HEK293 (cell line): Measurements from ENCODE around the gene CDC37.
A peak's percentile ranks its signal among the peaks of the same experiment; 100 is the strongest.

Experiments used
- CTCF ChIA-PET: fragments of 350-600 bp; formaldehyde crosslinking; extraction: SDS; loops from one replicate; lab custom pipeline; 2021; ENCODE audit warnings: antibody characterized with exemption; lab: Yijun Ruan, JAX
- POLR2A ChIA-PET: fragments of 300-600 bp; formaldehyde crosslinking; extraction: SDS; loops from one replicate; lab custom pipeline; 2020; ENCODE audit warnings: antibody characterized with exemption, inconsistent platforms; lab: Yijun Ruan, JAX
- H3K27ac ChIP-seq: fragments of 200-500 bp; sonication (Bioruptor generic); 2 replicates; pipeline ENCODE4 v1.5.1; 2014; ENCODE audit warnings: low read depth, low read length, control low read depth, inconsistent platforms; ENCODE audit errors: extremely low read depth
- H3K36me3 ChIP-seq, 2 experiments: fragments of 200-500 bp in 1 of 2; sonication (Bioruptor generic) in 1 of 2; 1 replicate in 1 of 2; 2 replicates in 1 of 2; pipeline ENCODE4 v1.5.1; 2014 to 2017; ENCODE audit warnings: inconsistent platforms in 2 of 2, low read length in 2 of 2; ENCODE audit not compliant: control insufficient read depth in 2 of 2, insufficient read depth in 1 of 2
- H3K4me1 ChIP-seq: fragments of 200-500 bp; sonication (Bioruptor generic); 2 replicates; pipeline ENCODE4 v1.5.1; 2014; ENCODE audit warnings: mild to moderate bottlenecking, low read length, inconsistent platforms; ENCODE audit not compliant: control insufficient read depth, insufficient read depth
- H3K4me3 ChIP-seq: 2 replicates; pipeline ENCODE4 v1.5.1; 2011; ENCODE audit warnings: low read depth, mild to moderate bottlenecking, control low read depth, low read length, moderate library complexity
- H3K9me3 ChIP-seq: fragments of 200-500 bp; sonication (Bioruptor generic); 2 replicates; pipeline ENCODE4 v1.5.1; 2014; ENCODE audit warnings: low read depth, low read length, inconsistent platforms; ENCODE audit not compliant: control insufficient read depth, insufficient read depth
- AEBP2 ChIP-seq: fragments of 450-650 bp; formaldehyde crosslinking; IDR thresholded peaks from 2 replicates; pipeline ENCODE4 v1.5.1; 2016; ENCODE audit warnings: missing biosample characterization, missing genetic modification characterization, borderline replicate concordance
- EGR2 ChIP-seq: fragments of 450-650 bp; formaldehyde crosslinking; IDR thresholded peaks from 2 replicates; pipeline ENCODE4 v1.5.1; 2016; ENCODE audit warnings: low read depth, missing biosample characterization, missing genetic modification characterization
- GLI4 ChIP-seq: fragments of 450-650 bp; formaldehyde crosslinking; IDR thresholded peaks from 2 replicates; pipeline ENCODE4 v1.5.1; 2016; ENCODE audit warnings: missing biosample characterization, missing genetic modification characterization
- KLF10 ChIP-seq: fragments of 450-650 bp; IDR thresholded peaks from 2 replicates; pipeline ENCODE4 v1.5.1; 2018; ENCODE audit warnings: missing biosample characterization, mild to moderate bottlenecking, missing genetic modification characterization
- KLF8 ChIP-seq: fragments of 450-650 bp; formaldehyde crosslinking; IDR thresholded peaks from 2 replicates; pipeline ENCODE4 v1.5.1; 2016; ENCODE audit warnings: missing biosample characterization, missing genetic modification characterization
- MZF1 ChIP-seq: fragments of 450-650 bp; formaldehyde crosslinking; IDR thresholded peaks from 2 replicates; pipeline ENCODE4 v1.5.1; 2017; ENCODE audit warnings: missing biosample characterization, missing genetic modification characterization, borderline replicate concordance
- OVOL3 ChIP-seq: fragments of 450-650 bp; formaldehyde crosslinking; IDR thresholded peaks from 2 replicates; pipeline ENCODE4 v1.5.1; 2016; ENCODE audit warnings: missing biosample characterization, missing genetic modification characterization
- PRDM1 ChIP-seq: fragments of 450-650 bp; formaldehyde crosslinking; IDR thresholded peaks from 2 replicates; pipeline ENCODE4; 2016; ENCODE audit warnings: missing biosample characterization, missing genetic modification characterization
- REPIN1 ChIP-seq: fragments of 450-650 bp; formaldehyde crosslinking; IDR thresholded peaks from 2 replicates; pipeline ENCODE4 v1.5.1; 2017; ENCODE audit warnings: missing biosample characterization, missing genetic modification characterization, low read depth
- SALL2 ChIP-seq: fragments of 450-650 bp; formaldehyde crosslinking; IDR thresholded peaks from 2 replicates; pipeline ENCODE4 v1.5.0; 2017; ENCODE audit warnings: missing biosample characterization, mild to moderate bottlenecking, missing genetic modification characterization, borderline replicate concordance
- SP3 ChIP-seq: fragments of 450-650 bp; formaldehyde crosslinking; IDR thresholded peaks from 2 replicates; pipeline ENCODE4 v1.5.1; 2016; ENCODE audit warnings: missing biosample characterization, missing genetic modification characterization
- ZBTB10 ChIP-seq: fragments of 450-650 bp; formaldehyde crosslinking; IDR thresholded peaks from 2 replicates; pipeline ENCODE4 v1.5.1; 2016; ENCODE audit warnings: missing biosample characterization, missing genetic modification characterization
- ZBTB17 ChIP-seq: fragments of 450-650 bp; formaldehyde crosslinking; IDR thresholded peaks from 2 replicates; pipeline ENCODE4 v1.5.1; 2016; ENCODE audit warnings: missing biosample characterization, missing genetic modification characterization
- ZFHX2 ChIP-seq: fragments of 450-650 bp; formaldehyde crosslinking; conservative IDR thresholded peaks from 2 replicates; pipeline ENCODE4 v1.5.1; 2016; ENCODE audit warnings: missing biosample characterization, missing genetic modification characterization
- ZNF223 ChIP-seq: fragments of 450-650 bp; formaldehyde crosslinking; IDR thresholded peaks from 2 replicates; pipeline ENCODE4 v1.5.1; 2016; ENCODE audit warnings: missing biosample characterization, missing genetic modification characterization
- ZNF24 ChIP-seq: fragments of 450-650 bp; formaldehyde crosslinking; IDR thresholded peaks from 2 replicates; pipeline ENCODE4 v1.5.1; 2016; ENCODE audit warnings: missing biosample characterization, missing genetic modification characterization
- ZNF248 ChIP-seq: fragments of 450-650 bp; formaldehyde crosslinking; IDR thresholded peaks from 2 replicates; pipeline ENCODE4 v1.5.1; 2017; ENCODE audit warnings: missing biosample characterization, missing genetic modification characterization
- ZNF26 ChIP-seq: fragments of 450-650 bp; formaldehyde crosslinking; IDR thresholded peaks from 2 replicates; pipeline ENCODE4 v1.5.1; 2016; ENCODE audit warnings: missing biosample characterization, missing genetic modification characterization
- ZNF37A ChIP-seq: fragments of 450-650 bp; IDR thresholded peaks from 2 replicates; pipeline ENCODE4 v1.5.1; 2018; ENCODE audit warnings: missing biosample characterization, missing genetic modification characterization
- ZNF391 ChIP-seq: fragments of 450-650 bp; formaldehyde crosslinking; IDR thresholded peaks from 2 replicates; pipeline ENCODE4 v1.5.1; 2016; ENCODE audit warnings: low read depth, missing biosample characterization, missing genetic modification characterization, borderline replicate concordance
- ZNF488 ChIP-seq: fragments of 450-650 bp; formaldehyde crosslinking; IDR thresholded peaks from 2 replicates; pipeline ENCODE4 v1.5.1; 2016; ENCODE audit warnings: missing biosample characterization, missing genetic modification characterization
- ZNF549 ChIP-seq: fragments of 450-650 bp; IDR thresholded peaks from 2 replicates; pipeline ENCODE4 v1.5.1; 2018; ENCODE audit warnings: missing biosample characterization, missing genetic modification characterization, mild to moderate bottlenecking, inconsistent platforms, moderate library complexity
- ZNF600 ChIP-seq: fragments of 450-650 bp; formaldehyde crosslinking; IDR thresholded peaks from 2 replicates; pipeline ENCODE4 v1.5.1; 2016; ENCODE audit warnings: missing biosample characterization, missing genetic modification characterization
- ZNF654 ChIP-seq: fragments of 450-650 bp; formaldehyde crosslinking; IDR thresholded peaks from 2 replicates; pipeline ENCODE4 v1.5.1; 2016; ENCODE audit warnings: low read depth, missing biosample characterization, missing genetic modification characterization
- ZNF707 ChIP-seq: fragments of 450-650 bp; formaldehyde crosslinking; IDR thresholded peaks from 2 replicates; pipeline ENCODE4 v1.5.1; 2016; ENCODE audit warnings: missing biosample characterization, missing genetic modification characterization
- ZSCAN23 ChIP-seq: fragments of 450-650 bp; formaldehyde crosslinking; IDR thresholded peaks from 2 replicates; pipeline ENCODE4 v1.5.1; 2016; ENCODE audit warnings: missing biosample characterization, missing genetic modification characterization

CDC37 gene

GRCh38 chr19:10403137-10404021 lies at the start of gene CDC37 (continued):
- TF ChIP-seq ZSCAN23, result no peak
- peak; percentile 53; the same call in 1 of the 2 replicates for TF ChIP-seq ZBTB17 (tag by site-specific recombination)
- TF ChIP-seq AEBP2, result no peak
- TF ChIP-seq REPIN1, result 0 out of 2 replicates have a peak, but pooled peaks have one; percentile 10

GRCh38 chr19:10450853-10451609 lies 47.7 kb upstream of the CDC37 start:
- H3K36me3 ChIP-seq, result no peaks in the 10 kb centered on the region
- H3K4me1 ChIP-seq, result no peaks in the 10 kb centered on the region
- H3K4me3 ChIP-seq, result no peak overlapping the region
- no peak overlapping the region for H3K27ac ChIP-seq
- CTCF ChIA-PET, result interaction anchor here (0.6 to 3.4 kb wide), 5 partner anchors 27 to 44 kb away, joined by 3 to 13 read pairs (median 4); no protein-coding TSS in a partner anchor
- no peaks in the 10 kb centered on the region for H3K9me3 ChIP-seq
- POLR2A ChIA-PET, result interaction anchor here (0.9 kb wide), 2 partner anchors 10 to 62 kb away, joined by 3 read pairs; no protein-coding TSS in a partner anchor
- TF ChIP-seq AEBP2 (no peak), ZFHX2 (tag by site-specific recombination) (no peak), PRDM1 (no peak), OVOL3 (no peak), EGR2 (peak; percentile 37; the same call in 1 of the 2 replicates), ZNF549 (tag by site-specific recombination) (no peak), ZNF707 (tag by site-specific recombination) (no peak), ZBTB10 (tag by site-specific recombination) (no peak), ZNF391 (tag by site-specific recombination) (no peak), ZNF26 (no peak), ZNF248 (tag by site-specific recombination) (no peak), SALL2 (tag by site-specific recombination) (no peak), MZF1 (no peak), KLF8 (tag by site-specific recombination) (peak; percentile 96), ZNF24 (no peak), ZNF37A (tag by site-specific recombination) (no peak), KLF10 (tag by site-specific recombination) (peak; percentile 84; the same call in 1 of the 2 replicates), SP3 (peak; percentile 39; the same call in 1 of the 2 replicates), ZNF488 (tag by site-specific recombination) (no peak), ZNF600 (tag by site-specific recombination) (no peak), GLI4 (tag by site-specific recombination) (no peak), ZNF654 (no peak), ZNF223 (tag by site-specific recombination) (no peak)
